GM10847 (cell line): ENCODE data around the gene POLR2B.

Experiments used
- POLR2A ChIP-seq: IDR thresholded peaks from 2 replicates; pipeline ENCODE4 v1.6.1; 2011; ENCODE audit not compliant: insufficient read length; ENCODE audit errors: extremely low read depth

The POLR2B gene

DNA sequence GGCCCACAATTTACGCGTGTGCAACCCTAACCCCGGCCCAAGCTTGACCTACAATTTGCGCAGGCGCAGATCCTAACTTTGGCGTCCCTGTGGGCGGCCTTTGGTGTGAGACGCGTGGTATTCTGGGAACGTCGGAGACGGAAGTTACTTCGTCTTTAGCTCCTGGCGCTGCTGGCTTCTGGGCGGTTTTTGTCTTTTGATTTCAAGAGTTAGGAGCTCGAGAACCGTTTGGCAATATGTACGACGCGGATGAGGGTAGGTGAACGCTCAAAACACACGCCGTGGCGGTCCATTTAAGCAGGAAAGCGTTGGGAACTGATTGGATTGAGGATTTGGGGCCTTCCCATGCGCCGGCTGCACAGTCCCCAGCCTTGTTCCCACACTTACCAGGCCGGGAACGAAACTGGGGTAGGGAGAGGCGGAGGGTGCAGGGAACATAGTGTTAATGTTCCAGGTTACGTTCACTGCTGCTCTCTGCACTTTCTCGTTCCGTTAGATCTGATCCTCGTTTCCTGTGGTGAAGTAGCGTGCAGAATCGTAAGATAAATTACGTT lies at the start of gene POLR2B:
POLR2B (plus strand) TSS at position 147 of the 554 bp plus-strand sequence; CDS start at position 237, 90 bp downstream.
- TF ChIP-seq POLR2A, result peak; percentile 72

DNA sequence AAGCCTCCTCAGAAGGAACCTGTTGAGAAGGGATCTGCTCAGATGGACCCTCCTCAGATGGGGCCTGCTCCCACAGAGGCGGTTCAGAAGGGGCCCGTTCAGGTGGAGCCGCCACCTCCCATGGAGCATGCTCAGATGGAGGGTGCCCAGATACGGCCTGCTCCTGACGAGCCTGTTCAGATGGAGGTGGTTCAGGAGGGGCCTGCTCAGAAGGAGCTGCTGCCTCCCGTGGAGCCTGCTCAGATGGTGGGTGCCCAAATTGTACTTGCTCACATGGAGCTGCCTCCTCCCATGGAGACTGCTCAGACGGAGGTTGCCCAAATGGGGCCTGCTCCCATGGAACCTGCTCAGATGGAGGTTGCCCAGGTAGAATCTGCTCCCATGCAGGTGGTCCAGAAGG lies 48.1 kb upstream of the POLR2B start:
- TF ChIP-seq POLR2A, result no peak

DNA sequence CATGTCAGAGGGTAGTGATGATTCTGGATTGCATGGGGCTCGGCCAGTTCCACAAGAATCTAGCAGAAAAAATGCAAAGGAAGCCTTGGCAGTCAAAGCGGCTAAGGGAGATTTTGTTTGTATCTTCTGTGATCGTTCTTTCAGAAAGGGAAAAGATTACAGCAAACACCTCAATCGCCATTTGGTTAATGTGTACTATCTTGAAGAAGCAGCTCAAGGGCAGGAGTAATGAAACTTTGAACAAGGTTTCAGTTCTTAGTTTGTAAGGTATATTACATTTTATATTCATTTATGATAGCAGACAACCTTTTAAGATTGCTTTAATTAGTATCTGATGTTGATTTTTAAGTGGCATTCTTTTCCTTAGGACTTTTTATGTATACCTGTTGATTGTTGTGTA lies 46.8 kb upstream of the POLR2B start:
- no peak for TF ChIP-seq POLR2A

DNA sequence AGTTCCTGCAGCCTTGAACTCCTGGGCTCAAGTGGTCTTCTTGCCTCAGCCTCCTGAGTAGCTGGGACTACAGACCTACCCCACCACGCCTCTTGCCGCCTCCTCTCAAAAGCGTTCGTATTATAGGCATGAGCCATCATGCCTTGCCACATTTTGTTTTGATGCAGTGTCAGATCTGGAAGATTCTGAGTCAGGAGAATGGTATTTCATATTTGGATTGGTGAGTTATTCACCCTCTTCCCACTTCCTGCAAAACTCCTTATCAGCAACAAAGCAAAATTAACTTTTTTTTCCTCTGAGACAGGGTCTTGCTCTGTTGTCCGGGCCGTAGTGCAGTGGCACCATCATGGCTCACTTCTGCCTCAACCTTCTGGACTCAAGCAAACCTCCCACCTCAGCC lies 41.4 kb upstream of the POLR2B start:
- TF ChIP-seq POLR2A, result no peak

DNA sequence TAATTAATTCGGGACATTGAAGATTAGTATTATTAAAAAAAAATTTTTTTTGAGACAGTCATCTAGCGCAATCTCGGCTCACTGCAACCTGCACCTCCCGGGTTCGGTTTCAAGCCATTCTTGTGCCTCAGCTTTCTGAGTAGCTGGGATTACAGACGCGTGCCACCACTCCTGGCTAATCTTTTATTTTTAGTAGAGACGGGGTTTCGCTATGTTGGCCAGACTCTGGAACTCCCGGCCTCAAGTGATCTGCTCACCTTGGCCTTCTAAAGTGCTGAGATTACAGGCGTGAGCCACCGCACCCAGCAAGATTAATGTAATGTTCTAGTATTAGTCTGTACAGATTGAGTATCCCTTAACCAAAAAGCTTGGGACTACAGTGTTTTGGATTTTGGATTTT lies 38.3 kb upstream of the POLR2B start:
- TF ChIP-seq POLR2A, result no peak

DNA sequence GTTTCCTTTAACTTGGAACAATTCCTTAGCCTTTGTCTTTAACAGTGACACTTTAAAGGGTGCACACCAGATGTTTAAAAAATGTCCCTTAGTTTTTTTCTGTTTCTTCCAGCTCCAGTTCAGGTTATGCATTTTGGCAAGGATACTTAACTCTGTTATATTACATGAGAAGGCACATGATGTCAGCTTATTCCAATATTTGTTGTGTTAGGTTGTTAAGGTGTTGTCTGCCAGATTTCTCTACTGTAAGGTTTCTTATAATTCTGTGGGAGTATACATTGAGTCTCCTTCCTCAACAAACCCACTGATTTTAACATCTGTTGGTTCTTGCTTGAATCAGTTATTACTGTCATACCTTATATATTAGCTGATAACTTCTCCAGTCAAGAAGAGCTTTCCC lies 37.7 kb upstream of the POLR2B start:
- TF ChIP-seq POLR2A, result no peak

DNA sequence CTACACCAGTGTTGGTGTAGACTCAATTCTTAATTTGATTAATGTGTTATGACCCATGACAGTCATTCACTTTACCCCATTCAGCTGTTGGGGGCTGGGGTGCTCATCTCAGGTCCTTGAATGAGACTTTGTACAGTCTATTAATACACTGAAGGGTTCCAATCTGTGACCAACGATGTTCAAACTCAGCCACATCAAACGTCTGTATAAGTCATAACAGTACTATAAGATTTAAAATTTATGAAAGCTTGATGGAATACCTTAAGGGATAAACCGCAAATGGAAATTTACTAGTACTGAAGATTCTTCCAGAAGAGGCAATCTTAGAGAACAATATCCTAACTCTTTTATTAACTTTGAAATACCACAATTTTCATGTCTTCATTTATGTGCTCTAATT lies 37.3 kb upstream of the POLR2B start:
- TF ChIP-seq POLR2A, result no peak

DNA sequence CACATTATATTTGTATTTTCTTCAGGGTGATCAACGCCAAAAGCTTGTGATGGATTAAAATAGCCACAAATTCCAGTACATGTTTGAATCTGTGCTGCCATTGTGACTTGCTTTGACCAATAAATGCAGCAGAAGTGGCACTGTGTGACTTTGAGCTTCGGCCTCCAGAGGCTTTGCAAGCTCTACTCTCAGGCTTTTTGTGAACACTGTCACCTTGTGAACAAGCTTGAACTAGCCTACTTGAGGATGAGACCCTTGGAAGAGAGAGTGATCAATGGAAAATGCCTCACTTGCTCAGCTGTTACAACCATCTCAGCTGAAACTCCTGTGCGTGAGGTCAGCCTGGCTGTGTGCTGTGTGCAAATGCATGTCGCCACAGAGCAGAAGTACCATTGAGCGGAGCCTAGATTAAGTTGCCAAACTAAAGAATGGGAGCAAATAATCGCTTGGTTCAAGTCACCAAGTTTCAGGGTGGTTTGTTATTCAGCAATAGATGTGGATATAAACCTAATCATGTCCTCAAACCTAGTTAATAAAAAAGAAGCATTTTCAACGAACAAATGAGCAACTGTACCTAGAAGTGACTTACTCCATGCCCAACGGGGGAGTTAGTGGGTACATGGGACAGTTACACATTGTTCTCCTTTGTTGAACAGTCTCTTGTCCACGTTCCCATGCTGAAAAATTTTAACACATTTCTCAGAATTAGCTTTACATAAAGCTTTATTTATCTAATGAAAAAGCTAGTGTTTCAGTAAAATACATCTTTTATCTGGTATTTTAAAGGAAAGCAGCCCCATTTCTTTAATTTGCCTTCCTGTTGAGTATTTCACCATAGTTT lies 24.8 kb upstream of the POLR2B start:
- no peak for TF ChIP-seq POLR2A

DNA sequence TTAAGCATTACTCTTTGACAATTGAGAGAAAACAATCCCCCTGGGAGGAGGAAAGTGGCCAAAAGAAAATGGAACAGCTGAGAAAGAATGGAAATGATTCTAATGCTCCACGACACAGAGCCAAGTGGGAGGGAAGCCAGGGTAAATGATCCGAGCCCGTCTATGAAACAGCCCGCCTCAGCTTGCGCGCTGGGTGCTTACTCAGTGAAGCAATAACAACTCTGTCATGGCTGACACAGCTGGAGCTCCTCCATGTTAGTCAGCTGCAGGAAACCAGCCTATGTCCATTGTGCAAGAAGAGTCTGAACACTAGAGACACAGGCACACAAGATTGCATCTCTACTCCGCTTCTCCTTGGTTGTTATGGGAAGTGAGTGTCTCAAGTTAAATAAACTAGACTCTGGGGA lies 20.6 kb upstream of the POLR2B start:
- no peak for TF ChIP-seq POLR2A

DNA sequence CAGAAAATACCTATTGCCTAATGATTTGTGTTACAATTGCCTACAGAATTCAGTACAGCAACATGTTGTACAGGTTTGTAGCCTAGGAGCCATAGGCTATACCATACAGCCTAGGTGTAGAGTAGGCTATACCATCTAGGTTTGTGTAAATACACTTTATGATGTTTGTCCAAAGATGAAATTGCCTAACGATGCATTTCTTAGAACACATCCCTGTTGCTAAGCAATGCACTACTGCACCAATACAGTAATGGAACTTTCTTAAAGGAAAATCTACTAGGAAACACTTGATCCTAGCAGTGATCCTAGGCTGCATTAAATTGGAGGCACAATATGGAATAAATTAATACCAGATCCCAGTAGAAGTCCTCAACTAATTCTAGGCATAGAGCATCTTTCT lies 19.6 kb upstream of the POLR2B start:
- no peak for TF ChIP-seq POLR2A

DNA sequence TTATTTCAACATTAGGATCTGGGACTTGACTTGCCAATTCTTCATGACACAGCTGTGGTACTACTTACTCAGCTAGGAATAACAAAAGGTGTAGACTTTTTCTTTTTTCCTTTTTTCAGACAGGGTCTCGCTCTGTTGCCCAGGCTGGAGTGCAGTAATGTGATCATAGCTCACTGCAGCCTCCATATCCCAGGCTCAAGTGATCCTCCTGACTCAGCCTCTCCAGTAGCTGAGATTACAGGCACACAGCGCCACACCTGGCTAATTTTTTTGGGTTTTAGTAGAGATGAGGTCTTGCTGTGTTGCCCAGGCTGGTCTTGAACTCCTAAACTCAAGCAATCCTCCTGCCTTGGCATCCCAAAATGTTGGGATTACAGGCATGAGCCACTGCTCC lies 17.6 kb upstream of the POLR2B start:
- no peak for TF ChIP-seq POLR2A

DNA sequence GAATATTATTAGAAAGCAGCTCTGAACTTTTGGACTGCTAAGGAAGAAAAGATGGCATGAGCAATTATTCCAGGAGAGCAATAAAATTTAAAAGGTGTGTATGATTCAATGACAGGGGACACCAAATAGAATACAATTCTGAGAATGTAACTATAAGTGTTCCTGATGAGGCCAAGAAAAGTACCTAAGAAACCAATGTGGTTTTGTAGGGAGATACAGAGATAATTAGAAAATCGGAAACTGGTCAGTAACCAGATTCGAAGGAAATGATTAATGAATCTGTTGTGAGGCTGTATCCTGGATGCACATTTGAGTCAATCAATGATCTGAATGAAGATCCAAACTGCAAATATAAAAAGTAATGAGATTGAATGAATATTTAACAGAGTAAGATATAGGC lies 7.3 kb upstream of the POLR2B start:
- no peak for TF ChIP-seq POLR2A

DNA sequence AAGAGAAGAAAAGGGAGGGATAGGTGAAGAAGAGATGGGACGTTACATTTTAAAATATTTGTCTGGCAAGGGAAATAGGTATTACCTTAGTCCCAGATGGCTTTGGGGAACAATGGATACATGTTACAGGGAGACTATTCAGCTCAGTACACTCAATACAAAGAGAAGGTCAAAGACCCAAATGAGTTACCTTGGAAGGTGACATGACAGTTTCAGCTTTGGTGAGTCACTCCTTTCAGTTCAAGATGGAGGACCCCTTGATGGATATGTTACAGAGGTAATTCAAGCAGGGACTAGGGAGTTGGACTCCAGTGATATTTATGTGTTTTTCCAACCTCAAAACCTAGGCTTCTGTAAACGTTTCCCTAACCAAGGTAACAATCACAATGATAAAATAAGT lies 6.3 kb upstream of the POLR2B start:
- TF ChIP-seq POLR2A, result no peak

DNA sequence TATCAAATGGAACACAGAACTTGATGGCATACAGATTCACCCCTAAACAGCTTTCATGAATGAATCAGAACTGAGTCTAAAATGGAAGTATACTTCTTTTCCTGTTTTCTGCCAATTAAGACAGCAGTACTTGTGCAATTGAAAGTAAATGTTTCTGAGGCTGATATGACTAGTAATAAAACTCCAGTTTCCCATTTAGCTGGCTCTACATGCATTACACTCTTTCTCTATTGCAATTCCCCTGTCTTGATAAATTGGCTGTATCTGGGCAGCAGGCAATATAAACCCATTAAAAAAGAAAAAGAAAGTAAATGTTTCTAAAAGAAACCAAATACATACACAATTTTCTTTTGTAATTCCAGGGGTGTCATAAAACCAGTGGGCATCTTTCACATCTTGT lies 5.9 kb upstream of the POLR2B start:
- TF ChIP-seq POLR2A, result no peak

DNA sequence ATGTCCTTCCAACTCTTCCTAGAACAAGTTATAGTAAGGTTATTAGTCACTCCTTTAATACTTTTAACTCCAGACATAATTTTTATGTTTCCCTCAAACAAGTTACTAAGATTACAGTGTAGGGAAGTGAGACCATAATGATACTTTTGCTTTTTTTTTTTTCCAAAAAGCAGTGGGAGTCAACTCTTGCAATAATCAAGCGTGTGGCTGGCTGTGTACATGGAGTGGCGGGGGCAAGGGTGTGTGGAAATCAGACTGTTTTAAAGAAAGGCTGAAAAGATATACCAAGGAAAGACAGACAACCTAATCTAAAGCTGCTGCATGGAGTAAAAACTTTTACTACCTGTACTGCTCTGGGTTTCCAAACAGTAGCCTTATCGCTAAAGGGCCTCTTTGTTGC lies 5.4 kb upstream of the POLR2B start:
- no peak for TF ChIP-seq POLR2A

DNA sequence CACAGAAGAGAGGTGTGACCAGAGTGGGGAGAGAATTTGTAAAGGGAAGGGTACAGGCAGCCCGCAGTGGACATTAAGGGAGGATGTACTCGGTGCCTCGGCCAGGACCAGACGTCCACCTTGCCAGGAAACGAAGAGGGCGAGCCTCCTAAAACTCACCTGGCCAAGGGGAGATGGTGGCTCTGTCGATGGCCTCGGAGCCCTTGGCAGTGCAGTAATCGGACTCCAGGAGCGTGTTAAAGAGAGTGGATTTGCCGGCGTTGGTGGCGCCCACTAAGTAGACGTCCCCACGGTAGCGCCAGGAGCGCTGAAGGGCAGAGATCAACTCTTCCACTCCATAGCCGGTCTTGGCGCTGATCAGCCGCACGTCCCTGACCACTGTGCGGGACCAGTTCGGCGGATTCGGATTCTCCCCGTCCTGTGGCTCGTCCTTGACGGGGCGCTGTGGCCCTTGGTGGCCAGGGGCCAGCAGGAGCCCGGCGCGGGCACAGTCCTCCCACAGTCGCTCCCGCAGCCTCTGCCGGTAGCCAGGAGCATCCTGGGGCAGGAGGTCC lies 2.3 kb upstream of the POLR2B start:
- TF ChIP-seq POLR2A, result no peak
